BJ (cell line): ENCODE data around the gene MLN. TPM values are rescaled to one million over a fixed set of nuclear protein-coding genes. Genes with fewer than 3 reads are reported as not detected.

Experiments used
- CTCF ChIA-PET: fragments of 350-600 bp; formaldehyde crosslinking; extraction: SDS; loops from one replicate; lab custom pipeline; 2021; ENCODE audit warnings: antibody characterized with exemption, inconsistent platforms; lab: Yijun Ruan, JAX
- POLR2A ChIA-PET: fragments of 300-600 bp; sonication (Branson Sonifier 250); formaldehyde crosslinking; extraction: SDS; loops from one replicate; lab custom pipeline; 2021; ENCODE audit warnings: antibody characterized with exemption; lab: Charles Lee
- DNase-seq: peaks from one replicate; pipeline ENCODE4 v3.0.0-alpha.2; 2011; ENCODE audit warnings: low read depth
- H3K27me3 ChIP-seq: 2 replicates; pipeline ENCODE4 v1.6.0; 2011; ENCODE audit warnings: low read length; ENCODE audit not compliant: control insufficient read depth, insufficient read depth
- H3K36me3 ChIP-seq: 2 replicates; pipeline ENCODE4 v1.5.1; 2011; ENCODE audit warnings: low read length; ENCODE audit not compliant: control insufficient read depth, insufficient read depth
- H3K4me3 ChIP-seq: 2 replicates; pipeline ENCODE4 v1.5.1; 2011; ENCODE audit warnings: low read depth, mild to moderate bottlenecking, control low read depth, low read length
- polyA plus RNA-seq: library from polyadenylated mRNA; depleted of rRNA; stranded (reverse); fragments of >200 nt; gene quantifications from 2 replicates; pipeline ENCODE4 v1.2.3, GENCODE V29; 2011
- TF ChIP-seq, protein P1 (sequence below): IDR thresholded peaks from 2 replicates; pipeline ENCODE4 v1.5.1; 2011; ENCODE audit warnings: low read depth, mild to moderate bottlenecking, control low read depth, inconsistent platforms, low read length, moderate library complexity; ENCODE audit not compliant: insufficient read depth

MLN gene
- polyA plus RNA-seq, 1 experiment = not detected

DNA sequence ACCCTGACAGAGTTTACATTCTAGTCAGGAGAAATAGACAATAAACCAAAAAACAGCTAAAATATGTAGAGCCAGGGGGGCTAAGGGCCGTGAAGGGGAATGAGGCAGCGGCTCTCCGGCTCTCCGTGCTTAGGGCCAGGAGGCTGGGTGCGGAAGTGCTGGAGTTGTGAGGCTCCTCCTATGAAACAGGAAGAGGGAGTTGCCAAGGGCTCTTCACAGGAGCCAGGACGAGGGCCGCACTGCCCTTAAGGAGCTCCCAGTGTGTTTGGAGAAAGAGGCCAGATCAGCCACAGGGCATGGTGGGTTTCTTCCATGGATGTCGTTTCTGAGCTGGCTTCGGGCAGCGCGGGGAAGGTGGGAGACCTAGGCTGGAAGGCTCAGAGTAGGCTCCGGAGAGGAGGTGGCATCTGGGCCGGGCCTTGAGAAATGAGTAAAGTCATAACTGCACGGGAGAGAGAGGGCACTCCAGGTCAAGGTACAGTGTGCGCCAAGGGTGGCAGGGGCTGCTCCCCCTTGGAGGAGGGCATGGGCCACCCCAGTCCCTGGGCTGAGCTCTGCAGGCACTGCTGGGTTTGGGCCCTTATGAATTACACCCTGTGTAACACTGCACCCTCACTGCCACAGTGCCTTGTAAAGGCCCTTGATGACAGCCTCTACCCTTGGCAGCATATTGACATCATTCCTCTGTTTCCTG, 20.8 kb upstream of the MLN start:
- peaks cover 10% of the 10 kb centered on the region for H3K27me3 ChIP-seq
- H3K4me3 ChIP-seq = no peak overlapping the region
- ChIA-PET CTCF (interaction anchor here (1.4 kb wide), 1 partner anchor 204 kb away, joined by 3 read pairs; no protein-coding TSS in a partner anchor), POLR2A (no interaction called here)
- no peaks in the 10 kb centered on the region for H3K36me3 ChIP-seq
- TF ChIP-seq, protein P1, sequence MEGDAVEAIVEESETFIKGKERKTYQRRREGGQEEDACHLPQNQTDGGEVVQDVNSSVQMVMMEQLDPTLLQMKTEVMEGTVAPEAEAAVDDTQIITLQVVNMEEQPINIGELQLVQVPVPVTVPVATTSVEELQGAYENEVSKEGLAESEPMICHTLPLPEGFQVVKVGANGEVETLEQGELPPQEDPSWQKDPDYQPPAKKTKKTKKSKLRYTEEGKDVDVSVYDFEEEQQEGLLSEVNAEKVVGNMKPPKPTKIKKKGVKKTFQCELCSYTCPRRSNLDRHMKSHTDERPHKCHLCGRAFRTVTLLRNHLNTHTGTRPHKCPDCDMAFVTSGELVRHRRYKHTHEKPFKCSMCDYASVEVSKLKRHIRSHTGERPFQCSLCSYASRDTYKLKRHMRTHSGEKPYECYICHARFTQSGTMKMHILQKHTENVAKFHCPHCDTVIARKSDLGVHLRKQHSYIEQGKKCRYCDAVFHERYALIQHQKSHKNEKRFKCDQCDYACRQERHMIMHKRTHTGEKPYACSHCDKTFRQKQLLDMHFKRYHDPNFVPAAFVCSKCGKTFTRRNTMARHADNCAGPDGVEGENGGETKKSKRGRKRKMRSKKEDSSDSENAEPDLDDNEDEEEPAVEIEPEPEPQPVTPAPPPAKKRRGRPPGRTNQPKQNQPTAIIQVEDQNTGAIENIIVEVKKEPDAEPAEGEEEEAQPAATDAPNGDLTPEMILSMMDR = no peak
- no peak for DNase-seq

- no peaks in the 10 kb centered on the region for H3K36me3 ChIP-seq
- TF ChIP-seq, protein P1 = no peak
- peaks cover 15% of the 10 kb centered on the region for H3K27me3 ChIP-seq
- ChIA-PET POLR2A (no interaction called here), CTCF (interaction anchor here (1.4 kb wide), 1 partner anchor 204 kb away, joined by 3 read pairs; no protein-coding TSS in a partner anchor)
- H3K4me3 ChIP-seq = no peak overlapping the region
- no peak for DNase-seq
Observed at GRCh38 chr6:33823806-33824205, 20.0 kb upstream of the MLN start.

- ChIA-PET CTCF (no interaction called here), POLR2A (no interaction called here)
- TF ChIP-seq, protein P1 = peak; percentile 27; the same call in 1 of the 2 replicates
- H3K27me3 ChIP-seq = peaks cover 12% of the 10 kb centered on the region
- no peak for DNase-seq
- H3K4me3 ChIP-seq = no peak overlapping the region
- H3K36me3 ChIP-seq = no peaks in the 10 kb centered on the region
Observed at GRCh38 chr6:33822575-33823395, 19.0 kb upstream of the MLN start.

GRCh38 chr6:33820784-33821520, 17.1 kb upstream of the MLN start:
- H3K4me3 ChIP-seq = no peak overlapping the region
- ChIA-PET CTCF (interaction anchor here (1.0 kb wide), 1 partner anchor 50 kb away, joined by 3 read pairs; no protein-coding TSS in a partner anchor), POLR2A (no interaction called here)
- DNase-seq = no peak
- peaks cover 17% of the 10 kb centered on the region for H3K27me3 ChIP-seq
- no peaks in the 10 kb centered on the region for H3K36me3 ChIP-seq
- TF ChIP-seq, protein P1 = no peak
